ENCODE results near the gene TMEM97. TPM values are rescaled to one million over a fixed set of nuclear protein-coding genes. Genes with fewer than 3 reads are reported as not detected.
"Not testable (repeated sequence)": the region's sequence is repeated elsewhere in the genome, so short reads cannot be mapped to it uniquely, and the experiment has no call there.

Gene TMEM97
- total RNA-seq, 3 donors from 2014 or later (not counting 1 experiment from before 2014, with no cell fraction given): 4.6 to 8.8 (median 7.5) TPM

DNA sequence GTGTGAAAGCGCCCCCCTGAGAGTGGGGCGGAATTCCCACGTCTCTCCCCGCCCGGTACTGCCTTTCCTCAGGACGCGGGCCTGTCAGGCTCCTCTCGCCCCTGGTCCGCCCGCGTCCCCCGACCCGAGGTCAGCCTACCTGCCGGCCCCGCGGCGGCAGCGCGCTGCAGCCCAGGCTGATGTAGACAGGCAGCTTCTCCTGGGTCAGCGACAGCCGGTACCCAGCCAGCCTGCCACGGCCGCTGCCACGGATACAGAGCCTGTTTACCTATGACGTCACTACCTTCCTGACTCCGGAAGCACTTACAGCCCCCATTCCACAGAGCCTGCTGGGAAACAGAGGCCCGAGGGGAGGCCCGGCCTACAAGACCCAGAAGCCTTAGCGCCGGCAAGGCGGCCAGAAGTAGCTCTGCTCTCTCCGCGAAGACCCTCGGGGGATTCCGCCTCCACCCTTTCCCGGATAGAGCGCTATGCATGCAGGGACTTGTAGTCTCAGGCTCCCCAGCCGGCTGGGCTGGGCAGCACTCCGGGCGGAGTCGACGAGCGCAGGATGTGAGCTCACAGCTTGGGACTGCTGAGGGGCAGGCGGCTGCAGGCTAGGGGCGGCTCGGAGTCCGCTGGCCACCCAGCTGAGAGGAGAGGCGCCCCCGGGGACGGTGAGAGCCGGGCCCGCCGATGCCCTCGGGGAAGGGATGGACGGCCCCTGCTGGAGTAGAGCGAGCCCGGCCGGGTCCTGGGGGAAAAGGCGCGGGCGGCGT, 16.4 kb downstream of the TMEM97 start, which contains the start of the genes IFT20 and TNFAIP1:
TSS of gene IFT20 (minus strand) at position 272 of the 758 bp plus-strand sequence. CDS start 3,487 bp downstream, outside the sequence.
TSS of gene TNFAIP1 (plus strand) at position 561 of the 758 bp plus-strand sequence. CDS start 3,761 bp downstream, outside the sequence.
- TF ChIP-seq, protein P1, sequence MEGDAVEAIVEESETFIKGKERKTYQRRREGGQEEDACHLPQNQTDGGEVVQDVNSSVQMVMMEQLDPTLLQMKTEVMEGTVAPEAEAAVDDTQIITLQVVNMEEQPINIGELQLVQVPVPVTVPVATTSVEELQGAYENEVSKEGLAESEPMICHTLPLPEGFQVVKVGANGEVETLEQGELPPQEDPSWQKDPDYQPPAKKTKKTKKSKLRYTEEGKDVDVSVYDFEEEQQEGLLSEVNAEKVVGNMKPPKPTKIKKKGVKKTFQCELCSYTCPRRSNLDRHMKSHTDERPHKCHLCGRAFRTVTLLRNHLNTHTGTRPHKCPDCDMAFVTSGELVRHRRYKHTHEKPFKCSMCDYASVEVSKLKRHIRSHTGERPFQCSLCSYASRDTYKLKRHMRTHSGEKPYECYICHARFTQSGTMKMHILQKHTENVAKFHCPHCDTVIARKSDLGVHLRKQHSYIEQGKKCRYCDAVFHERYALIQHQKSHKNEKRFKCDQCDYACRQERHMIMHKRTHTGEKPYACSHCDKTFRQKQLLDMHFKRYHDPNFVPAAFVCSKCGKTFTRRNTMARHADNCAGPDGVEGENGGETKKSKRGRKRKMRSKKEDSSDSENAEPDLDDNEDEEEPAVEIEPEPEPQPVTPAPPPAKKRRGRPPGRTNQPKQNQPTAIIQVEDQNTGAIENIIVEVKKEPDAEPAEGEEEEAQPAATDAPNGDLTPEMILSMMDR (IDR thresholded peaks at IDR 0.05): no peak
- Histone ChIP-seq H3K36me3 (ENCODE audit: control insufficient read depth, insufficient read depth, low read length) (peaks cover 19% of the 10 kb centered on the region), H3K4me1 (ENCODE audit: control insufficient read depth, insufficient read depth, low read length) (peaks cover 20% of the 10 kb centered on the region), H3K4me3 (ENCODE audit: low read length) (peak within 1 kb of the TSS; percentile 74), H3K27ac (ENCODE audit: low read length) (peak within 1 kb of the TSS; percentile 90), H3K27me3 (ENCODE audit: control insufficient read depth, insufficient read depth, low read length) (no peaks in the 10 kb centered on the region), H3K9me3 (ENCODE audit: control insufficient read depth, insufficient read depth, low read length) (no peaks in the 10 kb centered on the region)
- under 1% methylated on average over 62 of the region's 62 CpGs for WGBS (ENCODE audit: insufficient coverage)
- ATAC-seq (peak; percentile 94 to 99 (median 94)), DNase-seq (peak; percentile 92 to 99)
- peaks cover 25 to 49% of the 10 kb centered on the region in 2 donors for H3K4me1 Mint-ChIP-seq
- H3K4me3 Mint-ChIP-seq: peak within 1 kb of the TSS; percentile 99
- H3K27ac Mint-ChIP-seq: peak within 1 kb of the TSS; percentile 94 to 100
- intact Hi-C loops (cut with micrococcal nuclease): loop anchor here (1.0 to 10.0 kb wide), 3 partner anchors 16 to 379 kb away; partner anchors contain the start of genes POLDIP2, PROCA1, RAB34 and RPL23A
- no peaks in the 10 kb centered on the region for H3K36me3 Mint-ChIP-seq
- no peaks in the 10 kb centered on the region for H3K27me3 Mint-ChIP-seq (ENCODE audit: low read depth in 2 of 2)
- no peaks in the 10 kb centered on the region for H3K9me3 Mint-ChIP-seq

DNA sequence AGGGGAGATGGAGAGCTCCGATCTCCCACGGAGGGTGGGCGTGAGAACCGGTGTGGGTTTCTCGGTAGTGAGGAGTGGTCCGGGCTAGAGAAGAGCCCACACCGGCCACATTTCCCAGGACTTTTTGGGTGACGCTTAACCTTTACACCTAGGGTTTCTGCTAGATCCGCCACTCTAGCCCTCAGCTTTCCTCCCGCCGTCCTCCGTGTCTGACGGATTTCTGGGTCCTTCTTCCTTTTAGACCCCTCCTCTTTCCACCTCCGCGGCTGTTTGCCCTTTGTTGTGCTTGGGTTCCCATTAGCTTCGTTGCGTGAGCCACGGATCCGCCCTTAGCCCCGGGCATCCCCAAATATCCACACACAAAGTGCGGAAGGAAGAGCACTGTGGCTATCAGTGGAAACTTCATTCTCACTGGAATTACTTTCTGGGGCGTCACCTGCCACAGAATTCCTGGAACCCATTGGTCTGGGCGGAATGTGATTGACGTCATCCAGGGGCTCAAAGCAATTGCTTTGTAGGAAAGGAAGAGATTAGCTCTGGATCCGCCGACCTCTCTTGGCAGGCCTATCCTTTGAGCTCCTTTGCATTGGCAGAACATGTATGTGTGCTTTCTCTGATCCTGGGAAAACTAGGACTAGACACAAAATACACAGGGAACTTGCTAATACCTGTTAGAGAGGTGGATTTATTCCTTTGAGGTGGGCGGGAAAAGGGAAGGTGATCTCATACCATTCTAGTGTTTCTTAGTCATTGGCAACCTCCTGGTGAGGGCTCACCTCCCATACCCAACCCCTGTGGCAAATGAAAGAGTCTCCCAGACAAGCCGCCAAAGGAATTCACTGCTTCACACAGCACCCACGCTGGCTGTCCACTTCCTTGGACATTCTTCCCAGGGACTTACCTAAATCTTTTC, 17.2 kb downstream of the TMEM97 start:
- Mint-ChIP-seq H3K4me1 (peaks cover 25 to 49% of the 10 kb centered on the region in 2 donors), H3K27ac (peak overlapping the region; percentile 94 to 100), H3K4me3 (peak overlapping the region; percentile 99), H3K27me3 (ENCODE audit: low read depth in 2 of 2) (no peaks in the 10 kb centered on the region), H3K9me3 (no peaks in the 10 kb centered on the region), H3K36me3 (no peaks in the 10 kb centered on the region)
- H3K4me1 ChIP-seq (ENCODE audit: control insufficient read depth, insufficient read depth, low read length): peaks cover 20% of the 10 kb centered on the region
- H3K27ac ChIP-seq (ENCODE audit: low read length): peak overlapping the region; percentile 90
- peak in 1 of 2 donors; percentile 50 for DNase-seq
- H3K9me3 ChIP-seq (ENCODE audit: control insufficient read depth, insufficient read depth, low read length): no peaks in the 10 kb centered on the region
- peak overlapping the region; percentile 74 for H3K4me3 ChIP-seq (ENCODE audit: low read length)
- WGBS (ENCODE audit: insufficient coverage): 10% methylated on average over 29 of the region's 29 CpGs
- H3K36me3 ChIP-seq (ENCODE audit: control insufficient read depth, insufficient read depth, low read length): peaks cover 14% of the 10 kb centered on the region
- intact Hi-C loops (cut with micrococcal nuclease): loop anchor here (1.0 to 10.0 kb wide), 3 partner anchors 17 to 379 kb away; partner anchors contain the start of genes POLDIP2, PROCA1, RAB34 and RPL23A
- H3K27me3 ChIP-seq (ENCODE audit: control insufficient read depth, insufficient read depth, low read length): no peaks in the 10 kb centered on the region
- TF ChIP-seq, protein P1 (IDR thresholded peaks at IDR 0.05): no peak
- ATAC-seq: no peak

DNA sequence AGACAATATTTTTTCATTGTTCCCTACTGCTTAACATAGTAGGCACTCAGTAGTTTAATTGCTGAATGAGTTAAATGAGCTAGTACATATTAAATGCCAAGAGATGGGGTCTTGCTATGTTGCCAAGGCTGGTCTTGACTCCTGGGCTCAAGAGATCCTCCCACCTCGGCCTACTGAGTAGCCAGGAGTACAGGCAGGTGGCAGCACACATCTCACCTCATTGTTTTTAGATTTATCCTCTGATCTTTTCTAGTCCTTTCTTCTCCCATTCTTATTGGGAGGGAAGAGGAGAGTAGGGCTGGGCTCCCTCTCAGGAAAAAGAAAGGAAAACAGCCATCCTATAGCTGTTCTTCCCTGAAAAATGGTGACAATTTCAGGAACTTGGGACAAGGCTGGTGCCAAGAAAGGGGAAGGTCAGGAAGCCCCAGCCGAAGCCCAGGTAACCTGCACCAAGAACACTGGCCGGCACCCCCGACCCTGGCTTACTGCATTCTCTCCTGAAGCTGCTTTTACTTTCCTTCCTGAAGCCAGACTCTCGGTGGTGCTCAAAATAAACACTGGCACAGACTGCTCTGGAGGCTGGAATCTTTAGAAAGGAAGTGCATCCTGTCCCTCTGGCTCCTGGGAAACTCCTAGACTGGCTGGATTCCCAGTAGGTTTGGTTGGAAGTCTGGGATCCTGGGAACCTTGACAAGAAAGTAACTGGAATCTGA, 19.2 kb downstream of the TMEM97 start:
- DNase-seq: no peak
- Histone ChIP-seq H3K36me3 (ENCODE audit: control insufficient read depth, insufficient read depth, low read length) (peaks cover 25% of the 10 kb centered on the region), H3K27ac (ENCODE audit: low read length) (no peak overlapping the region), H3K4me3 (ENCODE audit: low read length) (no peak overlapping the region), H3K4me1 (ENCODE audit: control insufficient read depth, insufficient read depth, low read length) (peaks cover 20% of the 10 kb centered on the region), H3K27me3 (ENCODE audit: control insufficient read depth, insufficient read depth, low read length) (no peaks in the 10 kb centered on the region), H3K9me3 (ENCODE audit: control insufficient read depth, insufficient read depth, low read length) (no peaks in the 10 kb centered on the region)
- Mint-ChIP-seq H3K9me3 (no peaks in the 10 kb centered on the region), H3K27me3 (ENCODE audit: low read depth in 2 of 2) (no peaks in the 10 kb centered on the region), H3K36me3 (no peaks in the 10 kb centered on the region), H3K27ac (peak overlapping the region; percentile 35 to 100), H3K4me3 (peak overlapping the region; percentile 33), H3K4me1 (peaks cover 25 to 45% of the 10 kb centered on the region in 2 donors)
- TF ChIP-seq, protein P1 (IDR thresholded peaks at IDR 0.05): no peak
- 92% methylated on average over 5 of the region's 5 CpGs for WGBS (ENCODE audit: insufficient coverage)
- intact Hi-C loops (cut with micrococcal nuclease): loop anchor here (10.0 kb wide), 1 partner anchor 377 kb away; the partner anchor contains the start of genes PROCA1, RAB34 and RPL23A
- no peak for ATAC-seq

DNA sequence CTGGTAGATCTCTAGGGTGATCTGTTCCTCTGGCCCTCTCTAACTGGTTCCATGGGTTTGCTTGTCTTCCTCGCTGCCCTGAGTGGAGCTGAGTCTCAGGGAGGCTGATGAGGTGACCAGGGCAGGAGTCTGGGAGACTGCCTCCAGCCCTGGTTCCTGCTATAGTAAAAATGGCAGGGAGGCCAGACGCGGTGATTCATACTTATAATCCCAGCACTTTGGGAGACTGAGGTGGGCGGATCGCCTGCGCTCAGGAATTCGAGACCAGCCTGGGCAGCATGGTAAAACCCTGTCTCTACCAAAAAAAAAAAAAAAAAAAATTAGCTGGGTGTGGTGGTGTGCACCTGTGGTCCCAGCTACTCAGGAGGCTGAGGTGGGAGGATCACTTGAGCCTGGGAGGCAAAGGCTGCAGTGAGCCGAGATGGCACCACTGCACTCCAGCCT, 19.8 kb downstream of the TMEM97 start:
- H3K27ac ChIP-seq (ENCODE audit: low read length); H3K27me3 Mint-ChIP-seq (ENCODE audit: low read depth in 2 of 2); H3K9me3 Mint-ChIP-seq; H3K4me3 Mint-ChIP-seq; H3K27me3 ChIP-seq (ENCODE audit: control insufficient read depth, insufficient read depth, low read length); ATAC-seq; H3K4me3 ChIP-seq (ENCODE audit: low read length); DNase-seq; H3K9me3 ChIP-seq (ENCODE audit: control insufficient read depth, insufficient read depth, low read length); H3K36me3 Mint-ChIP-seq: not testable (repeated sequence)
- peak overlapping the region in 1 of 2 donors; percentile 22 for H3K27ac Mint-ChIP-seq
- peaks cover 24 to 43% of the 10 kb centered on the region in 2 donors for H3K4me1 Mint-ChIP-seq
- Histone ChIP-seq H3K4me1 (ENCODE audit: control insufficient read depth, insufficient read depth, low read length) (peaks cover 20% of the 10 kb centered on the region), H3K36me3 (ENCODE audit: control insufficient read depth, insufficient read depth, low read length) (peaks cover 29% of the 10 kb centered on the region)
- WGBS (ENCODE audit: insufficient coverage): 96% methylated on average over 8 of the region's 8 CpGs
- intact Hi-C loops (cut with micrococcal nuclease): loop anchor here (10.0 kb wide), 1 partner anchor 376 kb away; the partner anchor contains the start of genes PROCA1, RAB34 and RPL23A

Measured in natural killer cell (primary cell).